GM12865 (cell line): ENCODE data around the gene NFU1.

Experiments
- DNase-seq: peaks from one replicate; pipeline ENCODE4 v3.0.0; 2010; ENCODE audit warnings: low read depth
- H3K4me3 ChIP-seq: 2 replicates; pipeline ENCODE4 v1.5.1; 2011; ENCODE audit warnings: mild to moderate bottlenecking, low read depth, low read length, control low read depth
- TF ChIP-seq, protein P1 (sequence below): IDR thresholded peaks from 2 replicates; pipeline ENCODE4 v1.5.1; 2011; ENCODE audit warnings: low read length, control low read depth, low read depth, inconsistent platforms; ENCODE audit not compliant: insufficient read depth; ENCODE audit errors: missing control alignments

The NFU1 gene

DNA sequence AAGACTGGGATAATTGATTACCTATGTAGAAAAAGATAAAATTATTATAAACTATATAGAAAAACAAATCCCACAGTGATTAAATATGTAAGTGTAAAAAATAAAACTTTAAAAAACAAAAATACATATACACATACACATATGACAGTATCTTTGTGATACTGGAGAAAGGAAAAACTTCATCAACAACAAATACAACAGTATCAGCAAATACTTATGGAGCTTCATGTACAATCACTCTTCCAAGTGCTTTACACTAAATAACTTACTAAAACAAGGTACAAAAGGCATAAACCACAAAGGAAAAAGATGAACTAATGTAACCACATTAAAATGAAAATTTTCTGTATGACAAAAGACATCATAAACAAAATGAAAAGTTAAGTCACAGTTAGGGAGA, 26.1 kb downstream of the NFU1 start:
- DNase-seq = no peak
- no peak overlapping the region for H3K4me3 ChIP-seq
- TF ChIP-seq, protein P1, sequence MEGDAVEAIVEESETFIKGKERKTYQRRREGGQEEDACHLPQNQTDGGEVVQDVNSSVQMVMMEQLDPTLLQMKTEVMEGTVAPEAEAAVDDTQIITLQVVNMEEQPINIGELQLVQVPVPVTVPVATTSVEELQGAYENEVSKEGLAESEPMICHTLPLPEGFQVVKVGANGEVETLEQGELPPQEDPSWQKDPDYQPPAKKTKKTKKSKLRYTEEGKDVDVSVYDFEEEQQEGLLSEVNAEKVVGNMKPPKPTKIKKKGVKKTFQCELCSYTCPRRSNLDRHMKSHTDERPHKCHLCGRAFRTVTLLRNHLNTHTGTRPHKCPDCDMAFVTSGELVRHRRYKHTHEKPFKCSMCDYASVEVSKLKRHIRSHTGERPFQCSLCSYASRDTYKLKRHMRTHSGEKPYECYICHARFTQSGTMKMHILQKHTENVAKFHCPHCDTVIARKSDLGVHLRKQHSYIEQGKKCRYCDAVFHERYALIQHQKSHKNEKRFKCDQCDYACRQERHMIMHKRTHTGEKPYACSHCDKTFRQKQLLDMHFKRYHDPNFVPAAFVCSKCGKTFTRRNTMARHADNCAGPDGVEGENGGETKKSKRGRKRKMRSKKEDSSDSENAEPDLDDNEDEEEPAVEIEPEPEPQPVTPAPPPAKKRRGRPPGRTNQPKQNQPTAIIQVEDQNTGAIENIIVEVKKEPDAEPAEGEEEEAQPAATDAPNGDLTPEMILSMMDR = no peak

DNA sequence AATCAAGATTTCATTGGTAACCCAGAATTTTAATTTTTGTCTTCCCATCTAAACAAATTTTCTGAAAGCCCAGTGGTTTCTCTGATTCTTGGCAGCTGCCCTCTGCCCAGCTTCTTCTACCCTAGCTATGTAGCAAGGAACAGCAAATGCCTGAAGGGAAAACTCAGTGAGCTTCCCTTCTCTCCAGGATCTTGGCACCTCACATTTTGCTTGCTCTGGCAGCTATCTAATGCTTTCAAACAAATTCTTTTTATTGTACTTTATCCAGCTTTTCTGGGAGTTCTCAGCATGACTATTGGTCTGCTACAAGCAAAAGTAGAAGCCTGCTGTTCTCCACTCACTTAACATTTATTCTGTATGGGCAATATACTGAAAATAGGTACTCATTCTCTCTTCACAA, 31.9 kb downstream of the NFU1 start:
- TF ChIP-seq, protein P1 = no peak
- no peak for DNase-seq
- no peak overlapping the region for H3K4me3 ChIP-seq

DNA sequence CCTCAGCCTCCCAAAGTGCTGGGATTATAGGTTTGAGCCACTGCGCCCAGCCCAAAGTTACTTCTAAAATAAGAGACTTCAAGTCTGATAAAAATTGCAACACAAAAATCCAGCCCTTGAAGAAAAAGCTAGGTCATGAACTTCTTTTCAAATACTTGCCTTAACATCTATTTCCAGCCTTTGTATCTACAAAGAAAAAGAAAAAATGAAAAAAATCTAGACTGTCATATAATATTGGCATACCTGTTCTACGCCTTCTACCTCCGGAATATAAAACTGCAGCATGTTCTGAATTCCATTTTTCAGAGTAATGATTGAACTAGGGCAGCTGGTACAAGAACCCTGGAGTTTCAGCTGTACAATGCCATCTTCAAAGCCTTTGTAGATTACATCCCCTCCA, 37.1 kb downstream of the NFU1 start:
- TF ChIP-seq, protein P1 = no peak
- no peak overlapping the region for H3K4me3 ChIP-seq
- no peak for DNase-seq

DNA sequence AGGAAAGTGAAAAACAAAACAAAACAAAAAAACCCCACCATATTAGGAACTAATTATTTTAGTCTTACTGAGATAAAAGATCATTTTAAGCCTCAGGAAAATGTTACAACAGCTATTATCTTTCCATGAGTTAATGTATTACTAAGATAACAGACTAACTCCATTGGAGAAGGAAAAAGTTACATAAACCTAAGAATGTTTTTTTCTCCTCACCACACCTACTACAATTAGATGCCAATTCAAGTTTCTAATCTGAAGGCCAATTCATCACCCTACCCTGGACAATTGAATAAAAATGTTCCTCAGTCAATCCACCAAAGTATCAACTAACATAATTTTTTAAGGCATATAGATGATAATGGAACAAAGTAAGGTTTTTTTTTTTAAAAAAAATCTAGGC, 40.0 kb downstream of the NFU1 start:
- H3K4me3 ChIP-seq = no peak overlapping the region
- no peak for DNase-seq
- TF ChIP-seq, protein P1 = no peak

DNA sequence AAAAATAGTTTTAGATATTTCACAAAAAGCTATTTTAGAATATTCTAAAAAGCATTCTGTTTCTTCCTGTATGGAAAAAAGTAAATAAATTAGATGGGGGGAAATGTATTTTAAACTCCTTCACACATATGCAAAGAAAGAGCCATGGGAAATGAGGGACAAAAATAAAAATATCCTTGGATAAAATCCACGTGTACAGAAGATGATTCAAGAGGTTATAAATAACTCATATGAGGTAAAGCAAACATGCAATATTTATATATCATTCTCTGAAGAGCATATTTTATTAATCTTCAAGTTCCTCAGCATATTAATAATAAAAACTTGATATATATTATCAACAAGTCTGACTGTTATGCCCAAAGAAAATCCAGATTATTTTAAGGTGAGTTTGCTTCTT, 41.4 kb downstream of the NFU1 start:
- no peak overlapping the region for H3K4me3 ChIP-seq
- TF ChIP-seq, protein P1 = no peak
- DNase-seq = no peak

DNA sequence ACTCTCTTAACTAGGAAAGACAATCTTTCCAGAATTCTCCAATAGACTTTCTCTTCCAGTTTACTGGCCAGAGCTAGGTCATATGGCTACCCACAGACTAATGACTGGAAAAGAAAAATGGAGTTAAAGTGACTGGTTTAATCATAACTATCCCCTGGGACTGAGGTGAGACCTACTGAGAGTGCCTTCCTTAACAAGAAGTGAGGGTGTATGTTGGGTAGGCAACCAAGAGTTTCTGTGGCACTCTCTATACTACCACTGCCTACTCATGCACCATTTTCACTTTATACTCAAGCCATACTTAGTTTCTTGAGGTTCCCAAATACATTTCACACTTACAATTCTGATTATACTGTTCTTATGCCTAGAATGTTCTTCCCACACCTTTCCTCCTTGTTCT, 43.3 kb downstream of the NFU1 start:
- TF ChIP-seq, protein P1 = no peak
- DNase-seq = no peak
- no peak overlapping the region for H3K4me3 ChIP-seq

DNA sequence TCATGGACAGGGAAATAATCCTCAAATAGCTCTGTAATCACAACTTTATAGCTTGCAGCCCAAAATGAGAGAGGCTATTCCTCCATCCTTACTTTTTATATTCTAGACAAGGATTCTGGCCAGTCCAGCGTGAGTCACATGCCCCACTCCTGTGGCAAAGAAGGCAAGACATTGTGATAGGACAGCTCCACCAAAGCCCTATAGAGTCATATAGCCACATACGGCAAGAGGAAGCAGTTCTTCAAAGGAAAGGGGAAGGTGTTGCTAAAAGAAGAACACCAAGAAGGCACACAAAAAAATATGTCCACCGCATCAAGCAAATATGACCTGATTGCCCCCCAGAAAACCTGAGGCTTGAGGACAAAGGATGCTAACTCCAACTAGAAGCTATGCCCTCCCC, 46.8 kb downstream of the NFU1 start:
- no peak overlapping the region for H3K4me3 ChIP-seq
- TF ChIP-seq, protein P1 = no peak
- DNase-seq = no peak
